KOPT-K1 (cell line): ENCODE results near the gene VSX1.

Source experiments
- H3K27ac ChIP-seq: fragments of 200-600 bp; sonication (generic); 2 replicates; pipeline ENCODE4 v1.5.1; 2016; ENCODE audit warnings: antibody characterized with exemption, mild to moderate bottlenecking, low read depth, low read length; ENCODE audit not compliant: poor library complexity, severe bottlenecking
- H3K36me3 ChIP-seq: fragments of 200-600 bp; sonication (generic); 2 replicates; pipeline ENCODE4 v1.5.1; 2017; ENCODE audit warnings: antibody characterized with exemption, mild to moderate bottlenecking, low read length, moderate library complexity; ENCODE audit not compliant: insufficient read depth
- H3K9me3 ChIP-seq: fragments of 200-600 bp; sonication (generic); 2 replicates; pipeline ENCODE4 v1.5.1; 2017; ENCODE audit warnings: antibody characterized with exemption, low read length, mild to moderate bottlenecking; ENCODE audit not compliant: insufficient read depth, poor library complexity, severe bottlenecking

VSX1 gene

DNA sequence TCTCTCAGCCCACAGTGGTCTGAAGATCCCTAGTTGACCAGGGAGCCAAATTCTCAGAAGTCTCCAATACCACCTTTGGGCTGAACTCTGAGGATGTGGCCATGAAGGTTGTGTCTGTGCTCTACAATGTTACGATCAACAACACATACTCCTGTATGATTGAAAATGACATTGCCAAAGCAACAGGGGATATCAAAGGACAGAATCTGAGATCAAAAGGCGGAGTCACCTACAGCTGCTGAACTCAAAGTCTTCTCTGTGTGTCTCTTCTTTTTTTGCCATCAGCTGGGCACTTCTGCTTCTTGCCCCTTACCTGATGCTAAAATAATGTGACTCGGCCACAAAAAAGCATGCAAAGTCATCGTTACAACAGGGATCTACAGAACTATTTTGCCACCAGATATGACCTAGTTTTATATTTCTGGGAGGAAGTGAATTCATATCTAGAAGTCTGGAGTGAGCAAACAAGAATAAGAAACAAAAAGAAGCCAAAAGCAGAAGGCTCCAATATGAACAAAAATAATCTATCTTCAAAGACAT is 17.7 kb upstream of the VSX1 start:
- Histone ChIP-seq H3K9me3 (no peaks in the 10 kb centered on the region), H3K36me3 (no peaks in the 10 kb centered on the region), H3K27ac (no peak overlapping the region)

DNA sequence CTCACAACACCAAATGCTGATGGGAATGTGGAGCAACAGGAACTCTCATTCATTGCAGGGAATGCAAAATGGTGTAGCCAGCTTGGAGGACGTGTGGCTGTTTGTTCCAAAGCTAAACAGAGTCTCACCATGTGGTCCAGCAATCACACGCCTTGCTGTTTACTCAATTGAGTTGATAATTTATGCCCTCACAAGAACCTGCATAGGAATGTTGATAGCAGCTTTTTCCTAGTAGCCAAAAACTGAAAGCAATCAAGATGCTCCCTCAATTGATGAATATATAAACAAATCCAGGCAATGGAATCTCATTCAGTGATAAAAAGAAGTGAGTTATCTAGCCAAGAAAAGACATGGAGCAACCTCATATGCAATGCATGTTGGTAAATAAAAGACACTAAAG is 15.6 kb upstream of the VSX1 start:
- no peak overlapping the region for H3K27ac ChIP-seq
- H3K9me3 ChIP-seq = no peaks in the 10 kb centered on the region

DNA sequence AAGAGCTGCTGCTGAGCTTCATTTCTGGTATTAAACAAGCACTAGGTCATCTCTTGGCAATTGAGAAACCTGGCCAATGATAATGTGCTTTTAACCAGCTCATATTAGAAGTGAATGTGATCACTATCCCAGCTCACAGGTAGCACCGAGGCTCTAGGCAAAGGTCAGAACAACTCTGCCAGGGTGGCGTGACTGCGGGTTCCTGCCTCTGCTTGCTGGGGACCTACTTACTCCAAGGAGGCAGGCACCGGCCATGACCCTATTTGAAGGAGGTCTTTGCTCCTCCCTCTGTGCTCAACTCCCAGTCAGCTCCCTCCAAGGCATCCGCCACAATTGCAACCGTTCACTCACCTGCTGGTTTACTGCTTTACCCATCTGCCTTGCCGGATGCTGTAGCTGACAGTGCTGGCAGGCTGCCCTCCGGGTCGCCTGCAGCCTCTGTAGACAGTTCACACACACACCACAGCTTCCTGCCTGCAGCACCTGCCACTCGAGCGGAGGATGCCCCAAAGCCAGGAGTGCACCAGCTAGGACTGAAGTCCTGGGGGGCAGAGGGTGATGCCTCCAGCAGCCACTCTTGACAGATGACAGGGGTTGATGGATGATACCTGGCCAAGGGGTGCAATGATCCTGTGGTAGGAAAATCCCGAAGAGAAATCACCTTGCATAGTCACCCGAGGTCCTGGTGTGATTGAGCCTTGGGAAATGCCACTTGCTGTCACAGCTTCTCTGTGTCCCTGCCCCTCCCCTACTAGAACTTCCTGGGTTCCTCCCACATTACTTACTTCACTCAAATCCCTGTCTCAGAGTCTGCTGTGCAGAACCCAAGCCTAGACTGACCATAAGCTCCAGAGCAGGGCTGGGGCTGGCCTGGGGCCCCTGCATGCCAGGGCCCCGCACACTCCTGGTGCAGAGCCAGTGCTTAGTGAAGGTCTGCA is 8.8 kb upstream of the VSX1 start:
- no peaks in the 10 kb centered on the region for H3K9me3 ChIP-seq
- peak overlapping the region; percentile 97 for H3K27ac ChIP-seq

More for the DNA sequence above, 15.6 kb upstream of the VSX1 start:
- H3K36me3 ChIP-seq = no peaks in the 10 kb centered on the region

GRCh38 chr20:25089662-25090061 is 7.7 kb upstream of the VSX1 start:
- Histone ChIP-seq H3K27ac (peak overlapping the region; percentile 97), H3K36me3 (no peaks in the 10 kb centered on the region), H3K9me3 (peaks cover 3% of the 10 kb centered on the region)

More for the DNA sequence above, 8.8 kb upstream of the VSX1 start:
- H3K36me3 ChIP-seq = no peaks in the 10 kb centered on the region

DNA sequence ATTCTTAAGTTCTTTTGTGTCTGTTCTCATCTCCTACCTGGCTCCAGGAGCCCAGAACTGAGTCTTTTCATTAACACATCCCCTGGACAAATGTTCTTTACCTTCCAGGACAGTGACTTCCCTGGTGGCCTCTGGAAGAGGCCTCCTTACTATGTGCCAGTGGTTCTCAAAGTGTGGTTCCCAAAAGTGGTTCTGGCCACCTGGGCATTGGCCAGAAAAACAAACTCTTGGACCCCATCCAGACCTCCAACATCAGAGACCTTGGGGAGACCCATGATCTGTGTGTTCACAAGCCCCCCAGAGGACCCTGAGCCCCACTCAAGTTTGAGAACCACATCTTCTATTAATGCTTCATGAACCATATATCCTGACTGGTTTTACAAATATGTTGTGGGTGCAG is 7.2 kb upstream of the VSX1 start:
- peak overlapping the region; percentile 97 for H3K27ac ChIP-seq
- peaks cover 9% of the 10 kb centered on the region for H3K9me3 ChIP-seq
- no peaks in the 10 kb centered on the region for H3K36me3 ChIP-seq

DNA sequence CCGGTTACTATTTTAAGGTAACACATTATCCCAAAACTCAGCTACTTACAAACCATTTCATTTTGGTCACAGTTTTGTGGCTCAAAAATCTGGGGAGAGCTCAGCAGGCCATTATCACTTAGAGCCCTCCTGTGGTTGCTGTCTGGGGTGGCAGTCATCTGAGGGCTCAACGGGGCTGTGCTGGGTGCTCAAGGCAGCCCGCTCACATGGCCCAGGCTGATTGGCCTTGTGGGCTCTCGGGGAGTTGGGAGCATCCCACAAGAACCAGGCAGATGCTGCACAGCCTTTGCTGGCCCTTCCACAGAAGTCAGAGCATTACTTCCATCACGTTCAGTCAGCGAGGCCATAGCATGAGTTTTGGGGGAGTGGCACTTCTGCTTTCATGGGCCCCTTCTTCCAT is 6.3 kb upstream of the VSX1 start:
- H3K9me3 ChIP-seq = peaks cover 17% of the 10 kb centered on the region
- peak overlapping the region; percentile 97 for H3K27ac ChIP-seq
- no peaks in the 10 kb centered on the region for H3K36me3 ChIP-seq

DNA sequence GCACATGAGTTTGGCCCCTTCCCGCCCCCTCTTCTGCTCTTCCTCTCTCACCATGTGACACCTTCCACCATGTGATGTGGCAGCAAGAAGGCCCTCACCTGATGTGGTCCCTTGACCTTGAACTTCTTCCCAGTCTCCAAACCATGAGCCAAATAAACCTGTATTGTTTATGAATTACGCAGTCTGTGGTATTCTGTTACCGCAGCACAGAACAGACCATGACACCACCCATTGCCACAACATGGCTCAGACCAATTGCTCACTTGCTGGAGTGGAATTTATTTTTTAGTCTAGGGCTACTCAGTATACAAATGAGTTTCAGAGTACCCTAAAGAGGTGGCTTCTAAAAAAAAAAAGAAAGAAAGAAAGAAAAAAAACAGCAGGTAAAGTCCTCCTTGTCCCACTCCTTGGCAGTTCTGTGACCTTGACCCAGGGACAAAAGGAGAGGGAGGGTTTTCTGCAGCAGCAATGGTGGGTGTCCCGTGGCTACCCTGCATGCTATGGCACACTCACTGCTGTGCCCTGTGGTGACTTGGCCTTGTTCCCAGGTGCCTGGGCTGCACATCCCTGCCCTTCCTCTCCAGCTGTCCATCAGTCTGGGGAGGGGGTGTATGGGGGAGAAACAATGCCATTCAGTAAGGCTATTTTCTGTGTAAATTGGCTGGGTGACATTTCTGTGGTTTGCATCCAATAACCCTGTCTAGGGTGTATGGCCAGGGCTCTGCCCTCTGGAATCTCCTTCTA is 5.4 kb upstream of the VSX1 start:
- peaks cover 26% of the 10 kb centered on the region for H3K9me3 ChIP-seq
- H3K27ac ChIP-seq = peak overlapping the region; percentile 97
- no peaks in the 10 kb centered on the region for H3K36me3 ChIP-seq

- no peaks in the 10 kb centered on the region for H3K36me3 ChIP-seq
- peak overlapping the region; percentile 97 for H3K27ac ChIP-seq
- H3K9me3 ChIP-seq = peaks cover 39% of the 10 kb centered on the region
These were observed 4.0 kb upstream of the VSX1 start for GRCh38 chr20:25085756-25086495.

DNA sequence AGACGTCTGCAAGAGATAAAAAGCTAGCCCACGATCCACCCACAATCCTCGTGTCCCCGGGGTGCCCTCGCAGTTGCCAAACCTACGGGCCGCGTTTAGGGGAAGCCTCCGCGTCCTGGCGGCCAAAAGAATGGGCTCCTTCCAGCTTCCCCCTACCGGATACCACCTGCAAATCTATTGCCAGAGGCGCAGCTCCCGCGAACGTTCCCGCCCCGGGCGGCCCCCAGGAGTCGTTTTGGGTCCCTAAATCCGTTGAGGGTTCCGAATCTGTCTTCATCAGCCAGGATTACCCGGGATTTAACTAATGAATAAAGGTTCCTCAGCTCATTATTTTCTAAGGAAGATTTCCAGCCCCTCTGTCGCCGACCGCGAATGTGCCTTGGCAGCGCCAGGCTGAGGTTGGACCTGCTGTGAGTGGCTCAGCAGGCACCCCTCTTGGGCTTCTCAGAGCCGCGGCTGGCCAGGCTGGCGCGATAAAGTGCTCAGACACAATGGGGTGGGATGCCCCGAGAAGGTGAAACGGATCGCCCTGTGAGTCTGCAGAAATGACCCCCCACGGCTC is 2.8 kb upstream of the VSX1 start:
- H3K9me3 ChIP-seq = peaks cover 39% of the 10 kb centered on the region
- no peaks in the 10 kb centered on the region for H3K36me3 ChIP-seq
- no peak overlapping the region for H3K27ac ChIP-seq

DNA sequence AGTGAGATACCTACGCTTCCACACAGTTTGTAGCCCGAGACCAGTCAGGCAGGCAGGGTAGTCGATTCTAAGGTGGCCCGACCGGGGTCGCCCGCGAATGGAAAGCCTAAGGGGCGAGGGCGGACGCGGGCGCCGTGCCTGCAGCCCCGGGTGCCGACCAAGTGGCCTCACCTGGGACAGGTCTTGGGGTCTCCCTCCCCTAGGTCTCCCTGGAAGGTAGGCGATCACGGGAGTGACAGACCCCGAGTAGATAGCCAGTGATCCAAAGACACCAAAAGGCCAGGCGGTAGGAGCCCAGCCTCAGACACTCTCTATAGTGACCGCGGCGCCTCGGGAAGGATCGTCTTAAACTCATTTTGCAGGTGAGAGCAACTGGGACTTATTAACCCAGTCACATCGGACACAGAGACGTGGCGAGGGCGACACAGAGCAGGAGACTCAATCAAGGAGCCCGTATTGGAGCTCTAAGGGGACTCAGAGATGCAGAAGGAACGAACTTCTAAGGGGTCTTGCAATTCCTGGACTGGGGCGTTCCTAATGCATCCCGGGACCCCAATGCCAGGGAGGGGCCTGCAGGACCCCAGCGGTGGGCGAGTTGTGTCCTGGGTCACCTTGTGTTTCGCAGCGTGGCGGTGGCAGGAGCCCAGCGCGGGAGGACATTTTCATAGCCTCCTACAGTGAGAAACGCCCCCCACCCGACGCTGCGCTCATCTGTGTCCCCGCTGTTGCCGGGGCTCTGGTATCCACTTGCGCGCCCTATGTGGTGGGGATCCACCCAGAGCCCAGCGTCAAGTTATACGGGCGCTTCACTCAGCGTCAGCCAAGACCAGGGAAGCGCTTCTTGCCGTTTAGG is 2.1 kb upstream of the VSX1 start:
- Histone ChIP-seq H3K9me3 (peaks cover 39% of the 10 kb centered on the region), H3K27ac (no peak overlapping the region), H3K36me3 (no peaks in the 10 kb centered on the region)

- peaks cover 39% of the 10 kb centered on the region for H3K9me3 ChIP-seq
- H3K27ac ChIP-seq = no peak overlapping the region
- H3K36me3 ChIP-seq = no peaks in the 10 kb centered on the region
These were observed 1.3 kb upstream of the VSX1 start for GRCh38 chr20:25083141-25083772.

GRCh38 chr20:25082498-25082873 is 545 bp upstream of the VSX1 start:
- Histone ChIP-seq H3K9me3 (peaks cover 39% of the 10 kb centered on the region), H3K36me3 (no peaks in the 10 kb centered on the region), H3K27ac (no peak overlapping the region)

- Histone ChIP-seq H3K27ac (no peak overlapping the region), H3K9me3 (peaks cover 39% of the 10 kb centered on the region), H3K36me3 (no peaks in the 10 kb centered on the region)
These were observed 744 bp downstream of the VSX1 start for GRCh38 chr20:25081065-25081729.
